ENCODE results near the gene FGL2. TPM values are rescaled to one million over a fixed set of nuclear protein-coding genes. Genes with fewer than 3 reads are reported as not detected.

FGL2 gene
- total RNA-seq, 2 experiments from 2014 or later, result 0.63 to 0.95 TPM

GRCh38 chr7:77216181-77216845, 16.7 kb upstream of the FGL2 start:
- Mint-ChIP-seq H3K36me3 (ENCODE audit: low read depth) (peaks cover 4% of the 10 kb centered on the region), H3K9me3 (peaks cover 9% of the 10 kb centered on the region), H3K27ac (no peak overlapping the region), H3K27me3 (no peaks in the 10 kb centered on the region), H3K4me1 (ENCODE audit: low read depth) (no peaks in the 10 kb centered on the region), H3K4me3 (no peak overlapping the region)
- intact Hi-C loops (cut with micrococcal nuclease), result no loop called here
- no peak for DNase-seq
- no peak for ATAC-seq
- ChIA-PET CTCF (no interaction called here), POLR2A (no interaction called here)
- no peak for TF ChIP-seq CTCF (IDR thresholded peaks at IDR 0.05)

GRCh38 chr7:77209479-77210139, 10.0 kb upstream of the FGL2 start:
- H3K27me3 Mint-ChIP-seq, result no peaks in the 10 kb centered on the region
- no peak for TF ChIP-seq CTCF (IDR thresholded peaks at IDR 0.05)
- no peak for ATAC-seq
- DNase-seq, result no peak
- ChIA-PET POLR2A (interaction anchor here (1.1 kb wide), 1 partner anchor 9 kb away, joined by 3 read pairs; no protein-coding TSS in a partner anchor), CTCF (interaction anchor here (1.2 kb wide), 1 partner anchor 37 kb away, joined by 4 read pairs; no protein-coding TSS in a partner anchor)
- intact Hi-C loops (cut with micrococcal nuclease), result no loop called here
- no peak overlapping the region for H3K4me3 Mint-ChIP-seq
- H3K9me3 Mint-ChIP-seq, result peaks cover 19% of the 10 kb centered on the region
- H3K36me3 Mint-ChIP-seq (ENCODE audit: low read depth), result peaks cover 23% of the 10 kb centered on the region
- no peak overlapping the region for H3K27ac Mint-ChIP-seq
- H3K4me1 Mint-ChIP-seq (ENCODE audit: low read depth), result no peaks in the 10 kb centered on the region

DNA sequence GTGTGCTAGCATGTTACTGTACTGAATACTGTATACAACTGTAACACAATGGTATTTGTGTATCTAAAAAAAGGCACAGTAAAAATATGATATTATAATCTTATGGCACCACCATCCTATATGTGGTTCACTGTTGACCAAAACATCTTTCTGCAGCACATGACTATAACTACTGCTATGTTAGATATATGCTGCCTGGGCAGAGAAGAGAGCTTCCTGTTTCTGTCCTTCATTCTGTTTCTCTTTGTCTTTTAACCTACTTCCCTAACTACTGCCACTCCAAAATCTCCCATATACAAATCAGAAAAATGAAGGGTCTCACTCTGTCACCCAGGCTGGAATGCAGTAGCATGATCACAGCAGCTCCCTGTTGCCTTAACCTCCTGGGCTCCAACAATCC, 8.8 kb upstream of the FGL2 start:
- DNase-seq (no peak), ATAC-seq (no peak)
- CTCF ChIA-PET, result no interaction called here
- peaks cover 21% of the 10 kb centered on the region for H3K36me3 Mint-ChIP-seq (ENCODE audit: low read depth)
- TF ChIP-seq CTCF (IDR thresholded peaks at IDR 0.05), result no peak
- H3K4me3 Mint-ChIP-seq, result no peak overlapping the region
- intact Hi-C loops (cut with micrococcal nuclease), result no loop called here
- no peak overlapping the region for H3K27ac Mint-ChIP-seq
- POLR2A ChIA-PET, result interaction anchor here (1.1 kb wide), 1 partner anchor 8 kb away, joined by 3 read pairs; no protein-coding TSS in a partner anchor
- H3K9me3 Mint-ChIP-seq, result peaks cover 19% of the 10 kb centered on the region
- no peaks in the 10 kb centered on the region for H3K4me1 Mint-ChIP-seq (ENCODE audit: low read depth)
- H3K27me3 Mint-ChIP-seq, result no peaks in the 10 kb centered on the region

DNA sequence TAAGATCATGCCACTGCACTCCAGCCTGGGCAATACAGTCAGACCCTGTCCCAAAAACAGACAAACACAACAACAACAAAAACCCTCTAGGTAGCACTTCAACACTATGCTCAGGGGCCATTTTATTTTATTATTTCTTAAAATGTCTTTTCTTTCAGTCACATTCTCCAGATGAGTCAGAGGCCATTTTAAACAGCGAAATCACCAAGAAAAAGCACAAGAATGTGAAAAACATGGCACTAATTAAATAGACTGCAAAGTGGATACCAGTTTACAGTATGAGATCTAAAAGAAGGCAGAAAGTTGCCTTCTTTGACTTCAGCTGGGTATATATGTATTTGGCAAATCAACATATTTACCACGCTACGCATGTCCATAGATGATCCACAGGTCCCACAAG, 6.1 kb upstream of the FGL2 start:
- ATAC-seq (no peak), DNase-seq (no peak)
- CTCF ChIA-PET, result no interaction called here
- POLR2A ChIA-PET, result interaction anchor here (0.6 kb wide), 1 partner anchor 157 kb away, joined by 4 read pairs; no protein-coding TSS in a partner anchor
- TF ChIP-seq CTCF (IDR thresholded peaks at IDR 0.05), result no peak
- Mint-ChIP-seq H3K4me1 (ENCODE audit: low read depth) (no peaks in the 10 kb centered on the region), H3K27ac (no peak overlapping the region), H3K27me3 (no peaks in the 10 kb centered on the region), H3K36me3 (ENCODE audit: low read depth) (peaks cover 21% of the 10 kb centered on the region), H3K9me3 (peaks cover 19% of the 10 kb centered on the region), H3K4me3 (no peak overlapping the region)
- intact Hi-C loops (cut with micrococcal nuclease), result no loop called here

DNA sequence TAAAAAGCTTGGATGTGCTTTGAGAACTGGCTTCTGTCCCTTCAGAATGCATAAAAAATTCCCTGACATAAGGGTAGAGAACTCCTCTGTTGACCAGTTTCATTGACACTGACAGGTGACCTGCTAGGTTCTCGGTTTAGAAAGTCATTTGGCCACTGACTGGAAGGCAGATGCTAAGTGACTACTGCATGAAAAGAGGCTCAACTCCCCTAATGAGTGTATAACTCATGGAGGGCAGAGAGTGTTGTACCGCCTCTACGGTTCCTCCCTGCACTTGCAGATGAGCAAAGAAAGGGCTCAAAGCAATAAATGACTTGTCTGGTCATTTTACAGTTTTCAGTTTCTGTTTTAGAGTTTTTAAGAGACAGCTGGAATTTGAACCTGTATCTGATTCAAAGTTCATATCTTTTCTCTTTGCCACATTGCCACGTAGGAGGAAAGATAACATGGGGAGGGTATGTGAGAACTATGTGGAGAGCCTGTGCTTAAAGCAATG, 2.9 kb upstream of the FGL2 start:
- Mint-ChIP-seq H3K4me3 (no peak overlapping the region), H3K4me1 (ENCODE audit: low read depth) (peaks cover 20% of the 10 kb centered on the region), H3K27ac (no peak overlapping the region), H3K9me3 (no peaks in the 10 kb centered on the region), H3K27me3 (no peaks in the 10 kb centered on the region), H3K36me3 (ENCODE audit: low read depth) (no peaks in the 10 kb centered on the region)
- ATAC-seq (peak; percentile 55), DNase-seq (peak; percentile 15)
- CTCF ChIA-PET, result interaction anchor here (0.6 to 3.9 kb wide), 2 partner anchors 44 kb away, joined by 3 to 22 read pairs; no protein-coding TSS in a partner anchor
- no peak for TF ChIP-seq CTCF (IDR thresholded peaks at IDR 0.05)
- POLR2A ChIA-PET, result no interaction called here
- intact Hi-C loops (cut with micrococcal nuclease), result no loop called here

Measured in activated CD8-positive, alpha-beta T cell treated with anti-CD3 and anti-CD28 coated beads for 36 hours (primary cell).